WTC11 (cell line): ENCODE measurements around the gene PPIH.

ENCODE experiments used
- ATF3 ChIP-seq: sonication (generic); formaldehyde crosslinking; conservative IDR thresholded peaks from 2 replicates; pipeline ENCODE4 v1.8.1; 2022; ENCODE audit warnings: mild to moderate bottlenecking, missing genetic modification reagents
- CREB1 ChIP-seq: sonication (generic); formaldehyde crosslinking; IDR thresholded peaks from 2 replicates; pipeline ENCODE4 v1.8.0; 2023; ENCODE audit warnings: mild to moderate bottlenecking, missing genetic modification reagents
- MYBL2 ChIP-seq: sonication (generic); formaldehyde crosslinking; IDR thresholded peaks from 2 replicates; pipeline ENCODE4 v1.8.1; 2023; ENCODE audit warnings: mild to moderate bottlenecking, moderate library complexity, missing genetic modification reagents
- PREB ChIP-seq: sonication (generic); formaldehyde crosslinking; IDR thresholded peaks from 2 replicates; pipeline ENCODE4 v1.8.1; 2022; ENCODE audit warnings: mild to moderate bottlenecking, missing genetic modification reagents, moderate library complexity, borderline replicate concordance
- RELA ChIP-seq: sonication (generic); formaldehyde crosslinking; IDR thresholded peaks from 2 replicates; pipeline ENCODE4 v1.8.1; 2022; ENCODE audit warnings: missing genetic modification reagents, mild to moderate bottlenecking, borderline replicate concordance
- TEAD4 ChIP-seq: sonication (generic); formaldehyde crosslinking; IDR thresholded peaks from 2 replicates; pipeline ENCODE4 v1.8.0; 2022; ENCODE audit warnings: mild to moderate bottlenecking, missing genetic modification reagents
- ZNF219 ChIP-seq: sonication (generic); formaldehyde crosslinking; IDR thresholded peaks from 2 replicates; pipeline ENCODE4 v1.8.0; 2023; ENCODE audit warnings: missing genetic modification reagents, mild to moderate bottlenecking, borderline replicate concordance
- ZNF232 ChIP-seq: sonication (generic); formaldehyde crosslinking; IDR thresholded peaks from 2 replicates; pipeline ENCODE4 v1.8.0; 2022; ENCODE audit warnings: mild to moderate bottlenecking, missing genetic modification reagents
- ZNF263 ChIP-seq: sonication (generic); formaldehyde crosslinking; IDR thresholded peaks from 2 replicates; pipeline ENCODE4 v1.8.1; 2022; ENCODE audit warnings: low read depth, mild to moderate bottlenecking, moderate library complexity, missing genetic modification reagents
- TF ChIP-seq, protein P1 (sequence below): sonication (generic); formaldehyde crosslinking; conservative IDR thresholded peaks from 2 replicates; pipeline ENCODE4 v1.8.1; 2023; ENCODE audit warnings: mild to moderate bottlenecking, low read depth, missing genetic modification reagents, moderate library complexity
- TF ChIP-seq, protein P2 (sequence below): fragments of 200-600 bp; IDR thresholded peaks from 2 replicates; pipeline ENCODE4 v1.8.0; 2022; ENCODE audit warnings: antibody characterized with exemption

DNA sequence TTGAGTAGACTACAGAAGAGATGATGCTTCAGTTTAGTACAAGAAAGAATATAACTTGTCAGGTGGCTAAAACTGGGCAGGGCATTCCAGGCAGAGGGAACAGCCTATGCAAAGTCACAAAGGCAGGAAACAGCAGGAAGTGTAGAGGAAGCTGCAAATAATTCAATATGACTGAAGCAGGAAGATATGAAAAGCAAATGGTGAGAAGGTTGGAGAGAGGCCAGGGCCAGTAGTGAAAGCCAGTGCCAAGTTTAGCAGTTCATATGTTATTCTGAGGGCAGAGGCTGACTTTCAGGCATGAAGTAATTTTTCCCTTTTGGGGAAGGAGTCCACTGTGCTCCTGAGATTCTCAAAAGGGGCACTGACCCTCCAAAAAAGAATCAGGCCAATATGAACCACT, 16.0 kb downstream of the PPIH start:
- TF ChIP-seq CREB1 (CRISPR knock-in tag) (no peak), ZNF263 (CRISPR knock-in tag) (no peak), ZNF232 (CRISPR knock-in tag) (no peak), MYBL2 (CRISPR knock-in tag) (no peak), TEAD4 (CRISPR knock-in tag) (no peak), RELA (CRISPR knock-in tag) (no peak), ZNF219 (CRISPR knock-in tag) (no peak), PREB (CRISPR knock-in tag) (no peak), ATF3 (no peak)
- TF ChIP-seq, protein P1, sequence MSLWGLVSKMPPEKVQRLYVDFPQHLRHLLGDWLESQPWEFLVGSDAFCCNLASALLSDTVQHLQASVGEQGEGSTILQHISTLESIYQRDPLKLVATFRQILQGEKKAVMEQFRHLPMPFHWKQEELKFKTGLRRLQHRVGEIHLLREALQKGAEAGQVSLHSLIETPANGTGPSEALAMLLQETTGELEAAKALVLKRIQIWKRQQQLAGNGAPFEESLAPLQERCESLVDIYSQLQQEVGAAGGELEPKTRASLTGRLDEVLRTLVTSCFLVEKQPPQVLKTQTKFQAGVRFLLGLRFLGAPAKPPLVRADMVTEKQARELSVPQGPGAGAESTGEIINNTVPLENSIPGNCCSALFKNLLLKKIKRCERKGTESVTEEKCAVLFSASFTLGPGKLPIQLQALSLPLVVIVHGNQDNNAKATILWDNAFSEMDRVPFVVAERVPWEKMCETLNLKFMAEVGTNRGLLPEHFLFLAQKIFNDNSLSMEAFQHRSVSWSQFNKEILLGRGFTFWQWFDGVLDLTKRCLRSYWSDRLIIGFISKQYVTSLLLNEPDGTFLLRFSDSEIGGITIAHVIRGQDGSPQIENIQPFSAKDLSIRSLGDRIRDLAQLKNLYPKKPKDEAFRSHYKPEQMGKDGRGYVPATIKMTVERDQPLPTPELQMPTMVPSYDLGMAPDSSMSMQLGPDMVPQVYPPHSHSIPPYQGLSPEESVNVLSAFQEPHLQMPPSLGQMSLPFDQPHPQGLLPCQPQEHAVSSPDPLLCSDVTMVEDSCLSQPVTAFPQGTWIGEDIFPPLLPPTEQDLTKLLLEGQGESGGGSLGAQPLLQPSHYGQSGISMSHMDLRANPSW (CRISPR knock-in tag): no peak
- TF ChIP-seq, protein P2, sequence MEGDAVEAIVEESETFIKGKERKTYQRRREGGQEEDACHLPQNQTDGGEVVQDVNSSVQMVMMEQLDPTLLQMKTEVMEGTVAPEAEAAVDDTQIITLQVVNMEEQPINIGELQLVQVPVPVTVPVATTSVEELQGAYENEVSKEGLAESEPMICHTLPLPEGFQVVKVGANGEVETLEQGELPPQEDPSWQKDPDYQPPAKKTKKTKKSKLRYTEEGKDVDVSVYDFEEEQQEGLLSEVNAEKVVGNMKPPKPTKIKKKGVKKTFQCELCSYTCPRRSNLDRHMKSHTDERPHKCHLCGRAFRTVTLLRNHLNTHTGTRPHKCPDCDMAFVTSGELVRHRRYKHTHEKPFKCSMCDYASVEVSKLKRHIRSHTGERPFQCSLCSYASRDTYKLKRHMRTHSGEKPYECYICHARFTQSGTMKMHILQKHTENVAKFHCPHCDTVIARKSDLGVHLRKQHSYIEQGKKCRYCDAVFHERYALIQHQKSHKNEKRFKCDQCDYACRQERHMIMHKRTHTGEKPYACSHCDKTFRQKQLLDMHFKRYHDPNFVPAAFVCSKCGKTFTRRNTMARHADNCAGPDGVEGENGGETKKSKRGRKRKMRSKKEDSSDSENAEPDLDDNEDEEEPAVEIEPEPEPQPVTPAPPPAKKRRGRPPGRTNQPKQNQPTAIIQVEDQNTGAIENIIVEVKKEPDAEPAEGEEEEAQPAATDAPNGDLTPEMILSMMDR: no peak
